PC-3 (cell line): ENCODE data around the gene LIG1.

Source experiments
- EZH2 ChIP-seq: fragments of 300-600 bp; sonication (generic); IDR thresholded peaks from one replicate; pipeline ENCODE4 v1.6.1; 2017; ENCODE audit warnings: antibody characterized with exemption, mild to moderate bottlenecking, low read length; ENCODE audit not compliant: unreplicated experiment
- EZH2phosphoT487 ChIP-seq: fragments of 300-600 bp; sonication (generic); IDR thresholded peaks from 2 replicates; pipeline ENCODE4 v1.6.1; 2018; ENCODE audit warnings: mild to moderate bottlenecking, antibody characterized with exemption, low read length, borderline replicate concordance
- TF ChIP-seq, protein P1 (sequence below): fragments of 300-600 bp; sonication (generic); conservative IDR thresholded peaks from 2 replicates; pipeline ENCODE4 v1.5.1; 2017; ENCODE audit warnings: antibody characterized with exemption, low read depth, mild to moderate bottlenecking, low read length

DNA sequence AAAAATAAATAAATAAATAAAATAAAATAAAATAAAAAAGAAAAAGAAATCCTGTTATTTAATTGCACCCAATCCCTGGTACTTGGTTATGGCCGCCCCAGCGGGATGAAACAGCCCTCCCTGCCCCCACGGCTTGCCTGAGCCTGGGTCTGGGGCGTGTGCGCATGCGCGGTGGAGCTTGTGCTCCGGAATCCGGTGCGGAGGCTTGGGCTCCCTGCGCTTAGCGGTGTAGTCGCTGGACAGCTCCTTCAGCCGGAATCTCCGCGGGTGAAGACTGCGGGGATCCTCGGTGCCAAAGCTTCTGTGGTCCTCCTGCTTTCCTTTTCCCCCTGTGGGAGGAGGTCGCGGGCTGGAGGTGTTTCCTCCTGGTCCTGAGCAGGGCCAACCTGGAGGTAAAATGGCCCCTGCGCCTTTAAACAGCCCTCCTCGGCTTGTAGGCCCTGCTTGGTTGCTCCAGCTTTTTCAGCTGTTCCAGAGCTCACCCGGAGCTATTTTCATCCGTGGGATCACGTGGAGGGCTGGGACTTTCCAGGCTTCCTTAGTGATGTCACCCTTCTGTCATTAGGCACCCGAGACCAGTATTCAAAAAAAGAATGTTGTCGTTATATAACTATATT lies 59.7 kb downstream of the LIG1 start, which contains the start of gene PLA2G4C:
- TF ChIP-seq, protein P1, sequence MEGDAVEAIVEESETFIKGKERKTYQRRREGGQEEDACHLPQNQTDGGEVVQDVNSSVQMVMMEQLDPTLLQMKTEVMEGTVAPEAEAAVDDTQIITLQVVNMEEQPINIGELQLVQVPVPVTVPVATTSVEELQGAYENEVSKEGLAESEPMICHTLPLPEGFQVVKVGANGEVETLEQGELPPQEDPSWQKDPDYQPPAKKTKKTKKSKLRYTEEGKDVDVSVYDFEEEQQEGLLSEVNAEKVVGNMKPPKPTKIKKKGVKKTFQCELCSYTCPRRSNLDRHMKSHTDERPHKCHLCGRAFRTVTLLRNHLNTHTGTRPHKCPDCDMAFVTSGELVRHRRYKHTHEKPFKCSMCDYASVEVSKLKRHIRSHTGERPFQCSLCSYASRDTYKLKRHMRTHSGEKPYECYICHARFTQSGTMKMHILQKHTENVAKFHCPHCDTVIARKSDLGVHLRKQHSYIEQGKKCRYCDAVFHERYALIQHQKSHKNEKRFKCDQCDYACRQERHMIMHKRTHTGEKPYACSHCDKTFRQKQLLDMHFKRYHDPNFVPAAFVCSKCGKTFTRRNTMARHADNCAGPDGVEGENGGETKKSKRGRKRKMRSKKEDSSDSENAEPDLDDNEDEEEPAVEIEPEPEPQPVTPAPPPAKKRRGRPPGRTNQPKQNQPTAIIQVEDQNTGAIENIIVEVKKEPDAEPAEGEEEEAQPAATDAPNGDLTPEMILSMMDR = no peak
- no peak for TF ChIP-seq EZH2phosphoT487
- no peak for TF ChIP-seq EZH2
